NCI-H1105 treated with DMSO at 0.1 percent for 48 hours (cell line): ENCODE results near the gene DIP2C.

Experiments used
- DNase-seq: peaks from one replicate; lab custom pipeline; 2025; lab: John Stamatoyannopoulos, UW

Gene DIP2C

GRCh38 chr10:677750-678661 is 11.5 kb downstream of the DIP2C start:
- DNase-seq, result no peak

- DNase-seq, result no peak
Measured at GRCh38 chr10:677038-677437, 12.4 kb downstream of the DIP2C start.

- DNase-seq, result no peak
Measured at GRCh38 chr10:676178-676577, 13.3 kb downstream of the DIP2C start.

- DNase-seq, result no peak
Measured at GRCh38 chr10:675532-675931, 13.9 kb downstream of the DIP2C start.

- no peak for DNase-seq
Measured at GRCh38 chr10:673492-673891, 16.0 kb downstream of the DIP2C start.

GRCh38 chr10:672992-673391 is 16.5 kb downstream of the DIP2C start:
- no peak for DNase-seq

GRCh38 chr10:672203-672602 is 17.3 kb downstream of the DIP2C start:
- no peak for DNase-seq

GRCh38 chr10:670990-671389 is 18.5 kb downstream of the DIP2C start:
- no peak for DNase-seq

GRCh38 chr10:670038-670437 is 19.4 kb downstream of the DIP2C start:
- no peak for DNase-seq

GRCh38 chr10:668786-669485 is 20.5 kb downstream of the DIP2C start:
- no peak for DNase-seq

GRCh38 chr10:667602-668143 is 21.8 kb downstream of the DIP2C start:
- no peak for DNase-seq

- DNase-seq, result no peak
Measured at GRCh38 chr10:667096-667495, 22.4 kb downstream of the DIP2C start.

GRCh38 chr10:666237-667012 is 23.0 kb downstream of the DIP2C start:
- no peak for DNase-seq

GRCh38 chr10:665579-666091 is 23.8 kb downstream of the DIP2C start:
- DNase-seq, result no peak

- no peak for DNase-seq
Measured at GRCh38 chr10:664893-665292, 24.6 kb downstream of the DIP2C start.

GRCh38 chr10:664301-664700 is 25.2 kb downstream of the DIP2C start:
- no peak for DNase-seq

GRCh38 chr10:663831-664251 is 25.6 kb downstream of the DIP2C start:
- no peak for DNase-seq

GRCh38 chr10:663466-663751 is 26.1 kb downstream of the DIP2C start:
- DNase-seq, result no peak

GRCh38 chr10:662686-663465 is 26.6 kb downstream of the DIP2C start:
- DNase-seq, result no peak

GRCh38 chr10:662223-662605 is 27.3 kb downstream of the DIP2C start:
- peak; percentile 31 for DNase-seq

- DNase-seq, result no peak
Measured at GRCh38 chr10:661597-662222, 27.8 kb downstream of the DIP2C start.
